RWPE2 (cell line): ENCODE data around the gene DNAJB11.

ENCODE experiments used
- ATAC-seq: fragments of 200-7000 bp; cut with Tn5 transposase; 3 replicates; pipeline ENCODE4 v1.9.1; 2021; ENCODE audit warnings: low read depth
- DNase-seq: peaks from one replicate; pipeline ENCODE4 v3.0.0-alpha.2; 2020; ENCODE audit warnings: low spot score
- H3K27ac ChIP-seq: fragments of 450-650 bp; 2 replicates; pipeline ENCODE4 v1.5.1; 2017; ENCODE audit warnings: mild to moderate bottlenecking; ENCODE audit not compliant: poor library complexity, severe bottlenecking
- H3K27me3 ChIP-seq: fragments of 250-450 bp; sonication (Bioruptor Pico); 2 replicates; pipeline ENCODE4 v1.5.1; 2021; ENCODE audit warnings: mild to moderate bottlenecking, moderate library complexity; ENCODE audit not compliant: insufficient read depth, poor library complexity, severe bottlenecking
- H3K36me3 ChIP-seq: fragments of 250-450 bp; sonication (Bioruptor Pico); 2 replicates; pipeline ENCODE4 v1.5.1; 2020; ENCODE audit warnings: low read depth, mild to moderate bottlenecking, moderate library complexity
- H3K4me1 ChIP-seq: fragments of 250-450 bp; sonication (Bioruptor Pico); 2 replicates; pipeline ENCODE4 v1.5.1; 2021; ENCODE audit warnings: mild to moderate bottlenecking, moderate library complexity; ENCODE audit not compliant: insufficient read depth, poor library complexity, severe bottlenecking
- H3K4me3 ChIP-seq: fragments of 250-450 bp; sonication (Bioruptor Pico); 2 replicates; pipeline ENCODE4 v1.5.1; 2021; ENCODE audit warnings: mild to moderate bottlenecking, moderate library complexity; ENCODE audit not compliant: severe bottlenecking
- H3K9me3 ChIP-seq: fragments of 250-450 bp; sonication (Bioruptor Pico); 2 replicates; pipeline ENCODE4 v1.5.1; 2021; ENCODE audit warnings: mild to moderate bottlenecking, moderate library complexity; ENCODE audit not compliant: severe bottlenecking
- CTCF ChIP-seq: fragments of 450-650 bp; IDR thresholded peaks from one replicate; pipeline ENCODE4 v1.5.1; 2017; ENCODE audit warnings: mild to moderate bottlenecking, moderate library complexity; ENCODE audit not compliant: poor library complexity, severe bottlenecking

DNAJB11 gene

GRCh38 chr3:186569779-186570095 is 783 bp upstream of the DNAJB11 start:
- H3K4me3 ChIP-seq, result peak overlapping the region; percentile 48
- no peaks in the 10 kb centered on the region for H3K27me3 ChIP-seq
- H3K36me3 ChIP-seq, result peaks cover 31% of the 10 kb centered on the region
- peak overlapping the region; percentile 23 for H3K27ac ChIP-seq
- DNase-seq, result no peak
- ATAC-seq, result no peak
- no peak for TF ChIP-seq CTCF
- H3K9me3 ChIP-seq, result no peaks in the 10 kb centered on the region
- H3K4me1 ChIP-seq, result peaks cover 14% of the 10 kb centered on the region

- Histone ChIP-seq H3K4me3 (peak overlapping the region; percentile 97), H3K9me3 (no peaks in the 10 kb centered on the region), H3K27me3 (no peaks in the 10 kb centered on the region), H3K36me3 (peaks cover 45% of the 10 kb centered on the region), H3K27ac (peak overlapping the region; percentile 42), H3K4me1 (peaks cover 11% of the 10 kb centered on the region)
- no peak for TF ChIP-seq CTCF
- no peak for ATAC-seq
- no peak for DNase-seq
These were observed 572 bp downstream of the DNAJB11 start for GRCh38 chr3:186570941-186571643.

- DNase-seq (no peak), ATAC-seq (no peak)
- Histone ChIP-seq H3K27me3 (no peaks in the 10 kb centered on the region), H3K4me3 (peak overlapping the region; percentile 97), H3K36me3 (peaks cover 50% of the 10 kb centered on the region), H3K9me3 (no peaks in the 10 kb centered on the region), H3K4me1 (peaks cover 11% of the 10 kb centered on the region), H3K27ac (no peak overlapping the region)
- no peak for TF ChIP-seq CTCF
These were observed 1.1 kb downstream of the DNAJB11 start for GRCh38 chr3:186571644-186572013.

- no peak overlapping the region for H3K4me3 ChIP-seq
- no peaks in the 10 kb centered on the region for H3K9me3 ChIP-seq
- ATAC-seq (no peak), DNase-seq (no peak)
- peaks cover 4% of the 10 kb centered on the region for H3K4me1 ChIP-seq
- no peaks in the 10 kb centered on the region for H3K27me3 ChIP-seq
- H3K36me3 ChIP-seq, result peaks cover 100% of the 10 kb centered on the region
- no peak for TF ChIP-seq CTCF
- H3K27ac ChIP-seq, result no peak overlapping the region
These were observed 7.0 kb downstream of the DNAJB11 start for GRCh38 chr3:186577521-186577920.

- DNase-seq (no peak), ATAC-seq (no peak)
- no peak overlapping the region for H3K27ac ChIP-seq
- H3K27me3 ChIP-seq, result no peaks in the 10 kb centered on the region
- H3K4me3 ChIP-seq, result no peak overlapping the region
- peaks cover 99% of the 10 kb centered on the region for H3K36me3 ChIP-seq
- no peaks in the 10 kb centered on the region for H3K4me1 ChIP-seq
- no peak for TF ChIP-seq CTCF
- no peaks in the 10 kb centered on the region for H3K9me3 ChIP-seq
These were observed 10.3 kb downstream of the DNAJB11 start for GRCh38 chr3:186580785-186581184.
